Endothelial cell of coronary artery (primary cell): ENCODE data around the gene ACTRT3. TPM values are rescaled to one million over a fixed set of nuclear protein-coding genes. Genes with fewer than 3 reads are reported as not detected.

Experiments used
- total RNA-seq: library from RNA; depleted of rRNA; stranded (reverse); fragments of >200 nt; gene quantifications from 2 replicates; pipeline ENCODE4 v1.2.3, GENCODE V29; 2014

The ACTRT3 gene
- total RNA-seq, result 3.3 and 4.3 TPM in 2 replicates

GRCh38 chr3:169769287-169770181, at the start of gene ACTRT3:
Gene ACTRT3 (minus strand): TSS chr3:169769561. CDS start chr3:169769520, 41 bp downstream.

GRCh38 chr3:169812332-169813235, 43.2 kb upstream of the ACTRT3 start, which contains the start of the genes LRRC34 and LRRIQ4:
Gene LRRC34 (minus strand): TSS chr3:169812904. CDS start chr3:169812548, 356 bp downstream.
Gene LRRIQ4 (plus strand): TSS chr3:169812870. CDS start chr3:169821922, 9,052 bp downstream.

GRCh38 chr3:169772897-169773816, 3.8 kb upstream of the ACTRT3 start, which contains the start of gene MYNN:
Gene MYNN (plus strand): TSS chr3:169773396. CDS start chr3:169774296, 900 bp downstream.

GRCh38 chr3:169764882-169765612, 4.3 kb downstream of the ACTRT3 start, which contains the start of gene TERC:
Gene TERC (minus strand): TSS chr3:169765060.

Other genes starting within 250 kb of the ACTRT3 start
- gene MECOM, start 105.8 kb downstream of the ACTRT3 start, total RNA-seq, result 90.1 and 130 TPM in 2 replicates
- 46.9 and 184 TPM in 2 replicates for gene TERC, start 4.5 kb downstream of the ACTRT3 start, total RNA-seq
- 19.1 and 22.1 TPM in 2 replicates for gene MYNN, start 3.8 kb upstream of the ACTRT3 start, total RNA-seq
- not detected in 2 replicates for gene LRRIQ4, start 43.3 kb upstream of the ACTRT3 start, total RNA-seq
- gene LRRC34, start 43.3 kb upstream of the ACTRT3 start, total RNA-seq, result 0.38 and 2.2 TPM in 2 replicates
- gene LRRC31, start 100.4 kb upstream of the ACTRT3 start, total RNA-seq, result not detected in 2 replicates
- gene SAMD7, start 142.0 kb upstream of the ACTRT3 start, total RNA-seq, result not detected in 2 replicates
- gene SEC62, start 197.2 kb upstream of the ACTRT3 start, total RNA-seq, result 34.3 and 56.7 TPM in 2 replicates